ENCODE results near the gene LGR4.
"Not testable (repeated sequence)": the region's sequence is repeated elsewhere in the genome, so short reads cannot be mapped to it uniquely, and the experiment has no call there.

Gene LGR4

GRCh38 chr11:27456140-27456794 is 16.3 kb downstream of the LGR4 start:
- FAIRE-seq: no peak

- FAIRE-seq: no peak
Measured at GRCh38 chr11:27455667-27456066, 16.9 kb downstream of the LGR4 start.

GRCh38 chr11:27453701-27454100 is 18.9 kb downstream of the LGR4 start:
- no peak for FAIRE-seq

- no peak for FAIRE-seq
Measured at GRCh38 chr11:27452147-27452546, 20.4 kb downstream of the LGR4 start.

GRCh38 chr11:27451244-27451965 is 21.2 kb downstream of the LGR4 start:
- FAIRE-seq: no peak

- not testable (repeated sequence) for FAIRE-seq
Measured at GRCh38 chr11:27448184-27448540, 24.4 kb downstream of the LGR4 start.

GRCh38 chr11:27447288-27448183 is 25.1 kb downstream of the LGR4 start:
- no peak for FAIRE-seq

- no peak for FAIRE-seq
Measured at GRCh38 chr11:27445625-27446024, 27.0 kb downstream of the LGR4 start.

- no peak for FAIRE-seq
Measured at GRCh38 chr11:27444801-27445215, 27.8 kb downstream of the LGR4 start.

- no peak for FAIRE-seq
Measured at GRCh38 chr11:27443746-27444507, 28.7 kb downstream of the LGR4 start.

- FAIRE-seq: no peak
Measured at GRCh38 chr11:27443227-27443626, 29.4 kb downstream of the LGR4 start.

GRCh38 chr11:27440090-27440489 is 32.5 kb downstream of the LGR4 start:
- no peak for FAIRE-seq

- no peak for FAIRE-seq
Measured at GRCh38 chr11:27438595-27438981, 34.0 kb downstream of the LGR4 start.

- no peak for FAIRE-seq
Measured at GRCh38 chr11:27437829-27438594, 34.6 kb downstream of the LGR4 start.

GRCh38 chr11:27436916-27437315 is 35.7 kb downstream of the LGR4 start:
- no peak for FAIRE-seq

GRCh38 chr11:27433742-27434141 is 38.8 kb downstream of the LGR4 start:
- no peak for FAIRE-seq

GRCh38 chr11:27431808-27432207 is 40.8 kb downstream of the LGR4 start:
- no peak for FAIRE-seq

- FAIRE-seq: no peak
Measured at GRCh38 chr11:27429761-27430393, 42.7 kb downstream of the LGR4 start.

GRCh38 chr11:27427183-27427980 is 45.2 kb downstream of the LGR4 start:
- FAIRE-seq: no peak

GRCh38 chr11:27425814-27426213 is 46.8 kb downstream of the LGR4 start:
- no peak for FAIRE-seq

GRCh38 chr11:27423125-27423524 is 49.5 kb downstream of the LGR4 start:
- no peak for FAIRE-seq
